RWPE1 (cell line): ENCODE results near the gene C9orf43.
"Not testable (repeated sequence)": the region's sequence is repeated elsewhere in the genome, so short reads cannot be mapped to it uniquely, and the experiment has no call there.

Source experiments
- CTCF ChIA-PET: fragments of 350-600 bp; sonication (Branson Sonifier 250); formaldehyde crosslinking; extraction: SDS; loops from one replicate; lab custom pipeline; 2021; lab: Yijun Ruan, JAX
- POLR2A ChIA-PET: fragments of 400-600 bp; formaldehyde crosslinking; extraction: SDS; loops from one replicate; lab custom pipeline; 2020; ENCODE audit warnings: antibody characterized with exemption; ENCODE audit not compliant: low non-redundant PET; lab: Yijun Ruan, JAX
- DNase-seq: peaks from one replicate; pipeline ENCODE4 v3.0.0; 2012; ENCODE audit warnings: low spot score
- H3K27ac ChIP-seq: fragments of 450-650 bp; 2 replicates; pipeline ENCODE4 v1.5.1; 2017
- CTCF ChIP-seq: fragments of 450-650 bp; conservative IDR thresholded peaks from 2 replicates; pipeline ENCODE4 v1.5.1; 2017; ENCODE audit warnings: low read depth, mild to moderate bottlenecking

Gene C9orf43

DNA sequence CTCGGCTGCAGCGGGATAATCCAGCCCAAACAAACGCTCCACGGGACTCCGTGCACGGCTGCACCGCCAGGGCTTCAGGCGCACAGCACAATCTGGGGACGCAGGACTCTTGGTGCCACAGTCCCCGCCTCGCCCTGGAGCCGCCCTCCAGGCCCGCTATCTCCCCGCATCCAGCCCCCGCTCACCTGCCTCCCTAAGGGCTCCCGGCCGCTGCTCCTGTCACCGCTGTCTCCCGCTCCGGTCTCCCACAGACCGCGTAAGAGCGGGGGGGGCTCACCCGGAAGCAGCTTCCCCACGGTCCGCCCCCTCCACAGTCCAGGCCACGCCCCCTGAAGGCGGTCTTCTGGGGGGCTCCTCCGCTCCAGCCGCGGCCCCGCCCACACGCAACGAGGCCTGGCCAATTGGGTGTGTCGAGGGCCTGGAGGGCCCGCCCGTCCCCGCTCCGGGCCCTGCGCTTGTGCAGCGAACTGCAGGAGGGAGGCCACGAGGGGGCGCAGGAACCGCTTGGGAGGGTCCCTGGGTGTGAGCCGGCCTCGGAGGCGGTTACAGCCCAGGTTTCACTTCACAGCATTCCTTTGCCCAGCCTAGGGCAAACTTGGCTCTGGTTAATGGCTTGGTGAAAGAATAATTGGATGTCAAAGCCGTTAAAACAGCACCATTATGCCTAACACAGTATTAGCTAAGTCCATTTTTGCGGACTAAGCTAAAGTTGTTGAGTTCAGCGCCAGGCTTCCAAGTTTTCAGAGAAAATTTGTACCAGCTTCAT, 9.3 kb upstream of the C9orf43 start, which contains the start of gene ALAD:
ALAD (minus strand) TSS at position 258 of the 766 bp plus-strand sequence. CDS start 7,725 bp downstream, outside the sequence.
- H3K27ac ChIP-seq: peak within 1 kb of the TSS; percentile 65
- ChIA-PET POLR2A (interaction anchor here (0.6 to 1.0 kb wide), 3 partner anchors 25 to 110 kb away, joined by 3 to 8 read pairs (median 4); partner anchors contain the start of gene HDHD3), CTCF (interaction anchor here (0.5 to 1.8 kb wide), 23 partner anchors 9 to 259 kb away, joined by 3 to 9 read pairs (median 4); partner anchors contain the start of genes C9orf43, CDC26, POLE3 and PRPF4)
- peak; percentile 100 for DNase-seq
- TF ChIP-seq CTCF: peak; percentile 100

DNA sequence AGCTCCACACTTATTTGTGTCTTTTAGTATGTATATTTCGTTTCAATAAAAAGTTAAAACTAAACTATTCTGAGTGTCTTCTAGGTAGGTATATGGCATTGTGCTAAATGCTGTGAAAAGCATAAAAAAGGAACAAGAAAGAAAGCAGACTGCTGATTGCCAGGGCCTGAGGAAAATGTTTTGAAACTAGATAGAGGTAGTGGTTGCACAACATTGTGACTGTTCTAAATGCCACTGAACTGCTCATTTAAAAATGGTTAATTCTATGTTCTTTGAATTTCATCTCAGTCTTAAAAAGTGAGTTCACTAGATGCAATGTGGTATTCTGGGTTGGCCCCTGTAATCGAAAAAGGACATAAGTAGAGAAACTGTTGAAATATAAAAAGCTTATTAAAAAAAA, 6.9 kb upstream of the C9orf43 start:
- ChIA-PET POLR2A (interaction anchor here (0.7 kb wide), 1 partner anchor 258 kb away, joined by 12 read pairs; no protein-coding TSS in a partner anchor), CTCF (no interaction called here)
- no peak for DNase-seq
- H3K27ac ChIP-seq: no peak overlapping the region
- TF ChIP-seq CTCF: no peak

DNA sequence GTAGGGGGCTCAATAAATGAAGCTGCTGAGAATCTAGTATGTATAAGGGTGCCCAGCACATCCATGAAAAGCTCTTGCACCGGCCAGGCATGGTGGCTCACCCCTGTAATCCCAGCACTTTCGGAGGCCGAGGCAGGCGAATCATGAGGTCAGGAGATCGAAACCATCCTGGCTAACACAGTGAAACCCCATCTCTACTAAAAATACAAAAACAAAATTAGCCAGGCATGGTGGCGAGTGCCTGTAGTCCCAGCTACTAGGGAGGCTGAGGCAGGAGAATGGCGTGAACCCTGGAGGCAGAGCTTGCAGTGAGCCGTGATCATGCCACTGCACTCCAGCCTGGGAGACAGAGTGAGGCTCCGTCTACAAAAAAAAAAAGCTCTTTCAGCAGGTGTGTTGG, 4.2 kb upstream of the C9orf43 start:
- H3K27ac ChIP-seq: peak overlapping the region; percentile 46
- ChIA-PET CTCF (interaction anchor here (0.6 to 1.4 kb wide), 4 partner anchors 95 to 472 kb away, joined by 3 to 4 read pairs (median 4); no protein-coding TSS in a partner anchor), POLR2A (interaction anchor here (0.5 to 0.7 kb wide), 2 partner anchors 30 to 129 kb away, joined by 3 read pairs; no protein-coding TSS in a partner anchor)
- DNase-seq: not testable (repeated sequence)

GRCh38 chr9:113406873-113407511, 3.6 kb upstream of the C9orf43 start:
- CTCF ChIA-PET: interaction anchor here (0.6 to 1.4 kb wide), 4 partner anchors 96 to 472 kb away, joined by 3 to 4 read pairs (median 4); partner anchors contain the start of genes CDC26 and PRPF4
- TF ChIP-seq CTCF: peak; percentile 97
- H3K27ac ChIP-seq: peak overlapping the region; percentile 46
- POLR2A ChIA-PET: interaction anchor here (0.7 kb wide), 1 partner anchor 129 kb away, joined by 3 read pairs; no protein-coding TSS in a partner anchor
- DNase-seq: peak; percentile 65

GRCh38 chr9:113409481-113409880, 1.1 kb upstream of the C9orf43 start:
- no peak for TF ChIP-seq CTCF
- CTCF ChIA-PET: interaction anchor here (0.7 to 1.9 kb wide), 6 partner anchors 8 to 248 kb away, joined by 3 to 8 read pairs (median 4); no protein-coding TSS in a partner anchor
- peak overlapping the region; percentile 95 for H3K27ac ChIP-seq
- POLR2A ChIA-PET: interaction anchor here (0.6 to 1.2 kb wide), 6 partner anchors 11 to 169 kb away, joined by 3 to 20 read pairs (median 6); partner anchors contain the start of genes HDHD3, RNF183 and WDR31
- DNase-seq: no peak

- ChIA-PET POLR2A (interaction anchor here (0.6 to 1.2 kb wide), 7 partner anchors 11 to 134 kb away, joined by 3 to 20 read pairs (median 4); partner anchors contain the start of genes CDC26, HDHD3, PRPF4 and RNF183), CTCF (interaction anchor here (0.5 to 1.9 kb wide), 9 partner anchors 8 to 248 kb away, joined by 3 to 8 read pairs (median 4); partner anchors contain the start of gene ALAD)
- peak overlapping the region; percentile 95 for H3K27ac ChIP-seq
- DNase-seq: no peak
- no peak for TF ChIP-seq CTCF
These were observed 702 bp upstream of the C9orf43 start for GRCh38 chr9:113409883-113410206.
